Hematopoietic multipotent progenitor cell (in vitro differentiated cells): Measurements from ENCODE around the gene FAM3C. TPM values are rescaled to one million over a fixed set of nuclear protein-coding genes. Genes with fewer than 3 reads are reported as not detected.
A peak's percentile ranks its signal among the peaks of the same experiment; 100 is the strongest.

Experiments
- DNase-seq, 3 donors: peaks; one replicate each; pipeline ENCODE4 v3.0.0-alpha.2; 2011 to 2015; ENCODE audit warnings: low read depth in 2 of 3, low spot score in 2 of 3
- total RNA-seq: library from RNA; depleted of rRNA; stranded (reverse); fragments of >200 nt; gene quantifications from one replicate; pipeline ENCODE4 v1.2.3, GENCODE V29; 2012

FAM3C gene
- total RNA-seq, 1 donor, result 6.7 TPM

DNA sequence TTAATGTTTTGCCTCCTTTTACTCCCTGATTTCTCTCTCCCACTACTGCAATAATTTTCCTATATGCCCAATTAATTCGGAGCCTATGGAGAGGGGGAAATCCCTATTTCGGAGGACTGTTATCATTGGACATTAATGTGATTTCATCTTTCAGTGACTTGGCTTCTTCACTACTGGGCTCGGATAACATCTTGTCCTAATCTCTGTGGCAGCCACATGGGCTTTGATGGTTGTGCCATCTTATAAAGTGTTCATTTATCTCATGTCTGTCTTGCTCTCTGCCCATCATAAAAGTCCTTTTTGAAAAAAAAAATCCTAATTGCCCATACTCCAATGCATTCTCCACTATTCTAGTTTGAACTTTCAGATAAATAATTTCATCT, 15.5 kb upstream of the FAM3C start:
- DNase-seq, result no peak

GRCh38 chr7:121410829-121411596, 14.9 kb upstream of the FAM3C start:
- DNase-seq, result no peak

DNA sequence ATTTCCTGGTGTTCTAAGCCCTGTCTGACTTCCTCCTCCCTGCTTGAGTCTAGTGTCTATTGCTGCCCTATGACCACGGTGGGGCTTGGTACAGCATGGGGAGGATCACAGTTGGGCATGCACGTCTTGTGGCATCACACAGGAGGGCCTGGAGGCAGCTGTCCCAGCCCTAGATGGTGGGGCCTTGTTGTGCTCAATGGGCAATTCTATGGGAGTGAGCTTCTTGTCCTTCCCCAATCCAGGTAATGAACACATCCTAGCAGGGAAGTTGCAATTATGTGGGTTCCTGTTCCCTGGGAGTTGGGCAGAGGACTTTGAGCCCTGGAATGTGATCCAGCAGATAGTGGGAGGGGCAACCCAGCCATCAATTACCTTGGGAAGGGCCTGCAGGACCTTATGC, 10.8 kb upstream of the FAM3C start:
- no peak for DNase-seq

- DNase-seq, result no peak
Measured at GRCh38 chr7:121406461-121406860, 10.4 kb upstream of the FAM3C start.

DNA sequence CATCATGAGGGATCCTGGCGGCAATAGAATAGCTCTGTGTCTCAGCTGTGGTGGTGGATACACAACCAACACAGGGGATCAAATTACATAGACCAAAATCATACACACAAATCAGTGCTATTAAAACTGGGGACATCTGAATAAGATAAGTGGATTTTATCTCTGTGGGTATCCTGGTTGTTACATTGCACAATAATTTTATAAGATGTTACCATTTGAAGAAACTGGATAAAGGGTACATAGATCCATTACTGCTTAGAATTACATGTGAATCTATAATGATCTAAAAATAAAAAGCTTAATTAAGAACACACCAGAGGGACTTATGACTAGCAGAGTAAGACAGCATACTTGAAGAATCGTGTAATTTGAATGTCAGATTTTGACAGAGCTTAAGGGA, 8.2 kb upstream of the FAM3C start:
- no peak for DNase-seq

DNA sequence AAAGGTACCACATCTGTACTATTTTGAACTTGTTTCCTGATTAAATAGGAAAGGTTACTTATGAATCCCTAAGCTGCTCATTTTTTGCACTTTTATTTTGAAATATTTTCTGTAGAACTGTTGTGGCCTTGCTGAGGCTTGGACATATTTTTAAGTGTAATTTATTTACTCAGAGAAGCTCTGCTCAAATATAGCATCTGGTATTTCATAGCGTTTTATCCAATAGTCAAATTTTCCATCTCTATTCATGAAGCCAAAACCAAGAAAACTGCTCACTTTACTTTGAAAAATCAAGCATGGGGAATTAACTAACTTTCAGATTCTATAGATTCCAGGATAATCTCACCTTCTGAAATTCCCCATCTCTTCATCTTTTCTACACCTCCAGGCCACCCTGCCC, 6.6 kb upstream of the FAM3C start:
- DNase-seq, result no peak

DNA sequence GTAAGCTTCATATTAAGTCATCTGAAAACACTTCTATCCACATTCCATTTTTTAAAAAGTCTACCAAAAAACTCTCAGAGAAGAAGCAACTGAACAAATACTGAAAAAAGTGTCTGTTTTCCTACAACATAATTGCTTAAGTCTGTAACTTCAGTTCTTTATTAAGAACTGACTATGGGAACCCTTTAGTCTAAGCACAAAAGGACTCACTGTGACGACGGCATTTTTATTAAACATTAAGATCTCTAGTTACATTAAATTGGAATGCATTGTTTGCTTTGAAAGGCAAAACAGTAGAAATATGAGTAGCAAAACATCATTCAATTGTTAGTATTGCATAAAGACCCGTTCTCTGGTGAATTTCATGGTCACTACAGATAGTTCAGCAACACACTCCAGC, 5.8 kb upstream of the FAM3C start:
- DNase-seq, result no peak

GRCh38 chr7:121398246-121398645, 2.1 kb upstream of the FAM3C start:
- DNase-seq, result peak in 1 of 3 donors; percentile 38

- DNase-seq, result no peak
Measured at GRCh38 chr7:121397822-121398221, 1.7 kb upstream of the FAM3C start.

DNA sequence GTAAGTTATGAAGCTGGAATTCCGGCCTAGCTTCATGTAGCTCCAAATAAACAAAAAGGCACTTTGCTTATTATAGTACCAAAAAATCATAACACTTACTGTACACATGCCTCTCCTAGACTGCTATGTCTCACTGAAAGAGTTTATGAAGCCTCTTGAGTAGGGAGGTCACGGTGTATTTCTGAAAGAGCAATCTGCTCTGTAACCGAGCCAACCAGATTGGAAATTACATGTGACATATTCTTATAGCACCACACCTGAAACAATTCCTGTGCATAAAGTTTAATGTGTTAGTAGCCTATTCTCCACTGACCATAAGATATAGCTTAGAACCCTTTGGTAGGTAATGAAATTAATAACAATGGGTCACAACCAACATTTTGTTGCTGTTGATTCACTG, 1.3 kb upstream of the FAM3C start:
- no peak for DNase-seq

DNA sequence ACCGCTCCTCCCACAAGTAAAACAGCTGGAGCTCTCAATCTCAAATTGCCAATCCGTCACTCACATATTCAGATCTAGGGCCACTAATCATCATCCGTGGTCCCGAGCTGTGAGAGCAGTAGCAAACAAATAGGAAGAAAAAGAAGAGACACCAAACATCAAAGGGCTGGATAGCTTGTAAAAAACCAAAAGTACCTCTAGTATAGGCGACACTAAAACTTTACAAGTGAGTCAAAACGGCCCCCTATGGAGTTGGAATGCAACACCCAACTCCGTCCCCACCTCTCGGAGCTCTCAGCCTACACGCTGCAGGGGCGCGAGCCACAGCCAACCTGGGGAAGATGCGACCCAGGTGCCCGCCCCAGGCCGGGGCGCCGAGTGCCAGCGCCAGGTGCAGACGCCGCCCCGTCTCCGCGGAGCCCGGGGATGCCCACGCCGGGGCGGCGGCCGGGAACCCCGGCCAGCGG, 581 bp downstream of the FAM3C start:
- peak in 2 of 3 donors; percentile 40 to 42 for DNase-seq

DNA sequence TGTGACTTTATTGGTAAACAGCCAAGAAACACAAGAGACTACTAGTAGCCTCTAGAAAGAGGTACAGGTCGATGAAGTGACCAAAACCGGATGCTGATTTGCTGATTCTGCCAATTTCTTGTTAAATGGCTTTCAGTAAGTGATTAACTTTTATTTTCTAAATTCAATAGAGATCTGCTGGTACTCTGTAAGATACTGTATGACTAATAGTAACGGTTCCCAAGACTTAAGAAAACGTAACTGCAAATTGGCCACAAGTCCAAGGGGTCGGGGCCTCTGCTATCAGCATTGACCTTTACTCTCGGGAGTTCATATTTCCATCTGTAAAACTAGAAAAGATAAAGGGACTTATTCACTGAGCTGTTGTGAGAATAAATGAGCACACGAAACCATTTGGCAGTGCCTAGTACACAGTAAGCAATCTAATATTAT, 1.4 kb downstream of the FAM3C start:
- no peak for DNase-seq

- DNase-seq, result no peak
Measured at GRCh38 chr7:121393005-121393366, 3.1 kb downstream of the FAM3C start.

- no peak for DNase-seq
Measured at GRCh38 chr7:121392277-121393004, 3.7 kb downstream of the FAM3C start.

DNA sequence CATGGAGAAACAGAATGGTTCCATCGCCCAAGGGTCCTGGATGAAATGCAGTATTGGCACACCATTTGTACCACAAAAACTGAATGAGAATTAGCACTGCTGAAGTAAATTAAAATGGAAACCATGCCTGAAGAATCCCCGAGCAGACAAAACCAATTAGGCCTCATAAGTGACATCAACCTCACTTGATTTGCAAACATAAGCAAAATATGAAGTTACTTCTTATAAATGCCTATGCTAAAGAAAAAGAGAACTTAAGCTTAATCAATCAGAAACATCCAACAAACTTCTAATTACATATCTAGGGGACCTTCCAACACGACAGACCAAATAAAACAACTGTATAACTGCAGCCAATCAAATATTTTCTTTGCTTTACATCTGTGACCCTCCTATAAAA, 4.4 kb downstream of the FAM3C start:
- DNase-seq, result no peak

DNA sequence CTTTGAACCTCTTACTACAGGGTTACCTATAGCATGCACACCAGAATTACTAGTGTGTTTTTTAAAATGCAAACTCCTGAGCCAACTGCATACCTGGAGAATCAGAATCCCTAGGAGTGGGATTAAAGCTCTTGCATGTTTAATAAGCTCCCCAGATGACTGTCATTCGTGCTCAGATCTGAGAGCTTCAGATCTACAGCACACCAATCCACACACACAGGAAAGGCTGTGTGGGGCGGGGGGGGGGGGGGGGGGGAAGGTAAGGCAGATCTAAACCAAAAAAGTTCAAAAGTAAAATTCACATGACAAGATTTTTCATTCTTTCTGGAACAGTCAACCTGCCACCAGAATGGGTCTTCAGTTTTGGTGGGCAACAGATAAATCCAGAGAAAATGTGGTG, 5.5 kb downstream of the FAM3C start:
- no peak for DNase-seq

DNA sequence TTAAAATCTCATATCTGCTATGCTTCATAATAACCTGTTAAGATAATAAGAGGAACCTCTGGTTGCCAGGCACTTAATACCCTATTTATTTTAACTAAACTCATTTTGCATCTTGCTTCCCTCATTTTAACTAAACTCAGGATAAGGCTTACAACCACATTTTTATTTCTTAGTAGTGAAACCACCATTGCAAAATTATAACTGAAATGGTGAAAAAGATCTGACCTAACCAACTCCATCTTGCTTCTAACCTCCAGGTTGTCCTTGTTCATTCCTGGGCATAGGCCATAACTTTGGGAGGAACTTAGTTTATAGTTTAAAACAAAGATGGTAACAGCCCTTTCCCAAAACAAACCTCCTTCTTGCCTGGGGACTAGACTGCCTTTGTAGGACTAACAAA, 6.0 kb downstream of the FAM3C start:
- no peak for DNase-seq

DNA sequence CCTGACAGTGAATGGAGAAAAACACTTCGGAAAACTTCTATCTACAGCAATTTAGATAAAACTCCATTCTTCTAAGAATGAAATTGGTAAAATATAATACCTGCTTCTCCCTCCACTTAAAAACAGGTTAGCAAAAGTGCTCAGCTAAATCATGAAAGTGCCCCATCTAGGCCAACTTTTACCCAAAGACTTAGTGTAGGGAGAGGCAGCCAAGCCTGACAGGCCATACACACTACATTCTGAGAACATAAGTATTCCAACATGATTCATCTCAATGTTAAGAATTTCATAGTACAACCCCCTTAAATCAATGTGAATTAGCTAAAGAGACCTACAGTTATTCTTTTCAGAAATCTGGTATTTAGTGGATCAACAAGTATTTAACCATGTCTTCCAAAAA, 7.2 kb downstream of the FAM3C start:
- DNase-seq, result no peak

DNA sequence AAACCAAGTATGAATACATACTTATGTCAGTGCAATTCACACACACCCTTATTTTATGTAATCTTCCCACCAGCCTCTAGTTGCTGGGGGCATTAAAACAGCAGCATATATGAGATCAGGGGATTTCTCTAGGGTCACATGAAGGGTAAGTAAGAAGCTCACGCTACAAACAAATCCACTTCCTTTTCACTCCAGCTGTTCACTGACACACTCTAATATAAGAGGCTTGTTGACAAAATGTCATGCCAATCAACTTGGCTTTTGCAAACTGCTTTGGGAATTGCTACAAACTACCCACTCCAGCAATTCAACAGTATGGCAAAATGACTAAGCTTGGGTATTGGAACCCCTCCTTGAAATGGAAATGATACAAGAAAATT, 10.3 kb downstream of the FAM3C start:
- DNase-seq, result peak in 2 of 3 donors; percentile 52 to 72

DNA sequence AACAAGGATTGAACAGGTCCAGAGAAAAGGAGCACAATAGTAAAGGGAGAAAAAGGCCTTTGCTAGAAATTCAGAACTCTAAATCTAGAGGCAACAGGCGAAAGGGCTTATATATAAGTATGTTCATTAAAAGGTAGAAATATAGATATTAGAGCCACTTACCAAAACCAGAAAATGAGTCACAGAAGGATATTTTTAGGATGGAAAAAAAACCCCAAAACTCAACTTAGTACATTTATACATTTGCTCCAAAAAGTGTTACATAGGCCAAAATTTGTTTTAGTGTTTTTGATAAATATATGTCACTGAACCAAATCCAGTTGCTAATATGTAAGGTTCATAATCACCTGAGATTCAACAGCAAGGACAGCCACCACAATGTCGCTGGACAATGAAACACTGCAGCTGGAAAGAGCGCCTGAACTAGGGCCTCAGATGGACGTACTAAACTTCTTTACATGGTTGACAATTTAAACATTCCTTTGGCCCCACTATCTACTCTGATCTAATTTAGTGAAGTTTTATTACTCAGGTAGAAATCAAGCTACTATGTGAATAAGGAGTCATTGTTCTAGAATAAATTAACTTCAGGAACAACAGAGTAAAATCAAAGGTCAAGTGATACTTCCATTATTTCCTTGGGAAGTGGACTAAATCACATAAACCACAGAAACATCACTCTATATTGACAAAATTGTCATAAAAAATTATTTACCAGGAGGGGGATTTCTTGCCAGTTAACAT, 10.9 kb downstream of the FAM3C start:
- DNase-seq, result no peak

- DNase-seq, result no peak
Measured at GRCh38 chr7:121384265-121384664, 11.8 kb downstream of the FAM3C start.
